Measurements from ENCODE around the gene MICAL1.

The MICAL1 gene

GRCh38 chr6:109434456-109434855 is 21.1 kb downstream of the MICAL1 start:
- H3F3A ChIP-seq (ENCODE audit: low read depth) = no peaks in the 10 kb centered on the region
- no peaks in the 10 kb centered on the region for H3K9me2 ChIP-seq (replicated peaks; ENCODE audit: low read depth, low read length)
- H3K4me3 ChIP-seq (ENCODE audit: low read length, poor library complexity, severe bottlenecking) = no peak overlapping the region
- TF ChIP-seq CTCF (conservative IDR thresholded peaks at IDR 0.05; ENCODE audit: low read length) (no peak), EZH2phosphoT487 (IDR thresholded peaks at IDR 0.05; ENCODE audit: borderline replicate concordance) (no peak)
- no peaks in the 10 kb centered on the region for H3K9me3 ChIP-seq (ENCODE audit: insufficient read depth, low read depth, low read length)
- no peaks in the 10 kb centered on the region for H4K20me1 ChIP-seq (ENCODE audit: insufficient read depth, low read length, poor library complexity, severe bottlenecking)
- H3K36me3 ChIP-seq (ENCODE audit: insufficient read depth, low read length) = no peaks in the 10 kb centered on the region
- no peaks in the 10 kb centered on the region for H3K4me1 ChIP-seq (ENCODE audit: insufficient read depth, low read length, poor library complexity, severe bottlenecking)
- H3K27me3 ChIP-seq (ENCODE audit: insufficient read depth, low read length, poor library complexity, severe bottlenecking) = no peaks in the 10 kb centered on the region
- H3K4me2 ChIP-seq (ENCODE audit: low read depth, low read length, poor library complexity, severe bottlenecking) = no peak overlapping the region
- no peak overlapping the region for H2AFZ ChIP-seq (ENCODE audit: low read length)
- H3K79me2 ChIP-seq (ENCODE audit: insufficient read depth, low read length) = no peaks in the 10 kb centered on the region
- H3K9ac ChIP-seq (ENCODE audit: low read depth, low read length, poor library complexity, severe bottlenecking) = no peak overlapping the region

- no peaks in the 10 kb centered on the region for H3K79me2 ChIP-seq (ENCODE audit: insufficient read depth, low read length)
- no peak overlapping the region for H3K4me2 ChIP-seq (ENCODE audit: low read depth, low read length, poor library complexity, severe bottlenecking)
- H3K4me1 ChIP-seq (ENCODE audit: insufficient read depth, low read length, poor library complexity, severe bottlenecking) = no peaks in the 10 kb centered on the region
- H3K9ac ChIP-seq (ENCODE audit: low read depth, low read length, poor library complexity, severe bottlenecking) = no peak overlapping the region
- H3F3A ChIP-seq (ENCODE audit: low read depth) = no peaks in the 10 kb centered on the region
- H3K27me3 ChIP-seq (ENCODE audit: insufficient read depth, low read length, poor library complexity, severe bottlenecking) = no peaks in the 10 kb centered on the region
- no peaks in the 10 kb centered on the region for H4K20me1 ChIP-seq (ENCODE audit: insufficient read depth, low read length, poor library complexity, severe bottlenecking)
- H3K9me2 ChIP-seq (replicated peaks; ENCODE audit: low read depth, low read length) = no peaks in the 10 kb centered on the region
- no peaks in the 10 kb centered on the region for H3K9me3 ChIP-seq (ENCODE audit: insufficient read depth, low read depth, low read length)
- no peak overlapping the region for H3K4me3 ChIP-seq (ENCODE audit: low read length, poor library complexity, severe bottlenecking)
- no peaks in the 10 kb centered on the region for H3K36me3 ChIP-seq (ENCODE audit: insufficient read depth, low read length)
- no peak overlapping the region for H2AFZ ChIP-seq (ENCODE audit: low read length)
- TF ChIP-seq CTCF (conservative IDR thresholded peaks at IDR 0.05; ENCODE audit: low read length) (no peak), EZH2phosphoT487 (IDR thresholded peaks at IDR 0.05; ENCODE audit: borderline replicate concordance) (no peak)
Measured at GRCh38 chr6:109429496-109429895, 26.1 kb downstream of the MICAL1 start.

- H4K20me1 ChIP-seq (ENCODE audit: insufficient read depth, low read length, poor library complexity, severe bottlenecking) = no peaks in the 10 kb centered on the region
- no peak overlapping the region for H2AFZ ChIP-seq (ENCODE audit: low read length)
- H3K36me3 ChIP-seq (ENCODE audit: insufficient read depth, low read length) = no peaks in the 10 kb centered on the region
- no peaks in the 10 kb centered on the region for H3K4me1 ChIP-seq (ENCODE audit: insufficient read depth, low read length, poor library complexity, severe bottlenecking)
- H3K9ac ChIP-seq (ENCODE audit: low read depth, low read length, poor library complexity, severe bottlenecking) = no peak overlapping the region
- no peak for TF ChIP-seq EZH2phosphoT487 (IDR thresholded peaks at IDR 0.05; ENCODE audit: borderline replicate concordance)
- TF ChIP-seq CTCF (conservative IDR thresholded peaks at IDR 0.05; ENCODE audit: low read length) = no peak
- no peaks in the 10 kb centered on the region for H3K9me3 ChIP-seq (ENCODE audit: insufficient read depth, low read depth, low read length)
- no peaks in the 10 kb centered on the region for H3K79me2 ChIP-seq (ENCODE audit: insufficient read depth, low read length)
- H3K4me3 ChIP-seq (ENCODE audit: low read length, poor library complexity, severe bottlenecking) = no peak overlapping the region
- H3K27me3 ChIP-seq (ENCODE audit: insufficient read depth, low read length, poor library complexity, severe bottlenecking) = no peaks in the 10 kb centered on the region
- H3F3A ChIP-seq (ENCODE audit: low read depth) = no peaks in the 10 kb centered on the region
- H3K9me2 ChIP-seq (replicated peaks; ENCODE audit: low read depth, low read length) = no peaks in the 10 kb centered on the region
- H3K4me2 ChIP-seq (ENCODE audit: low read depth, low read length, poor library complexity, severe bottlenecking) = no peak overlapping the region
Measured at GRCh38 chr6:109428889-109429477, 26.6 kb downstream of the MICAL1 start.

Measured in Loucy (cell line).